Measurements from ENCODE around the gene HAS3.

DNA sequence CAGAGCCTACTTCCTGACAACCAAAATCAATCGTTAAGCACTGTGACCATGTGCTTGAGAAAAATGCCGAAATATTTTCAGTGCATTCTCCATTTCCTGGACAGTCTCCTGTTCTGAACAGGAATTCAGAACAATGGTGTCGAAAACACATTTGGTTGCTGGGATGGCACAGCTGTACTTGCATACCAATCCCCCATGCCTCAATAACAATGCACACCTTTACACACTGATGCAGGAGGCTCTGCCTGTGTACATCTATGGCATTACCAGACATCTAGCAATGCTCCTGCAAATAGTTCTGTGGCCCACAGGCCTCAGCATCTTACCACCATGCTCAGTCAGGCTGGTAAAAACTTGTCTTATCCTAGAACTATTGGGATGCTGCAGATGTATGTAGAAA is 20.8 kb downstream of the HAS3 start:
- TF ChIP-seq, protein P1, sequence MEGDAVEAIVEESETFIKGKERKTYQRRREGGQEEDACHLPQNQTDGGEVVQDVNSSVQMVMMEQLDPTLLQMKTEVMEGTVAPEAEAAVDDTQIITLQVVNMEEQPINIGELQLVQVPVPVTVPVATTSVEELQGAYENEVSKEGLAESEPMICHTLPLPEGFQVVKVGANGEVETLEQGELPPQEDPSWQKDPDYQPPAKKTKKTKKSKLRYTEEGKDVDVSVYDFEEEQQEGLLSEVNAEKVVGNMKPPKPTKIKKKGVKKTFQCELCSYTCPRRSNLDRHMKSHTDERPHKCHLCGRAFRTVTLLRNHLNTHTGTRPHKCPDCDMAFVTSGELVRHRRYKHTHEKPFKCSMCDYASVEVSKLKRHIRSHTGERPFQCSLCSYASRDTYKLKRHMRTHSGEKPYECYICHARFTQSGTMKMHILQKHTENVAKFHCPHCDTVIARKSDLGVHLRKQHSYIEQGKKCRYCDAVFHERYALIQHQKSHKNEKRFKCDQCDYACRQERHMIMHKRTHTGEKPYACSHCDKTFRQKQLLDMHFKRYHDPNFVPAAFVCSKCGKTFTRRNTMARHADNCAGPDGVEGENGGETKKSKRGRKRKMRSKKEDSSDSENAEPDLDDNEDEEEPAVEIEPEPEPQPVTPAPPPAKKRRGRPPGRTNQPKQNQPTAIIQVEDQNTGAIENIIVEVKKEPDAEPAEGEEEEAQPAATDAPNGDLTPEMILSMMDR (IDR thresholded peaks at IDR 0.05): no peak
- TF ChIP-seq EP300 (IDR thresholded peaks at IDR 0.05) (no peak), POLR2AphosphoS5 (IDR thresholded peaks at IDR 0.05) (no peak)

Data from upper lobe of left lung (tissue), 4 donors.